LoVo (cell line): ENCODE data around the gene GIGYF1.

ENCODE experiments used
- DNase-seq: peaks from one replicate; pipeline ENCODE4 v3.0.0-alpha.2; 2016; ENCODE audit warnings: low spot score

The GIGYF1 gene

DNA sequence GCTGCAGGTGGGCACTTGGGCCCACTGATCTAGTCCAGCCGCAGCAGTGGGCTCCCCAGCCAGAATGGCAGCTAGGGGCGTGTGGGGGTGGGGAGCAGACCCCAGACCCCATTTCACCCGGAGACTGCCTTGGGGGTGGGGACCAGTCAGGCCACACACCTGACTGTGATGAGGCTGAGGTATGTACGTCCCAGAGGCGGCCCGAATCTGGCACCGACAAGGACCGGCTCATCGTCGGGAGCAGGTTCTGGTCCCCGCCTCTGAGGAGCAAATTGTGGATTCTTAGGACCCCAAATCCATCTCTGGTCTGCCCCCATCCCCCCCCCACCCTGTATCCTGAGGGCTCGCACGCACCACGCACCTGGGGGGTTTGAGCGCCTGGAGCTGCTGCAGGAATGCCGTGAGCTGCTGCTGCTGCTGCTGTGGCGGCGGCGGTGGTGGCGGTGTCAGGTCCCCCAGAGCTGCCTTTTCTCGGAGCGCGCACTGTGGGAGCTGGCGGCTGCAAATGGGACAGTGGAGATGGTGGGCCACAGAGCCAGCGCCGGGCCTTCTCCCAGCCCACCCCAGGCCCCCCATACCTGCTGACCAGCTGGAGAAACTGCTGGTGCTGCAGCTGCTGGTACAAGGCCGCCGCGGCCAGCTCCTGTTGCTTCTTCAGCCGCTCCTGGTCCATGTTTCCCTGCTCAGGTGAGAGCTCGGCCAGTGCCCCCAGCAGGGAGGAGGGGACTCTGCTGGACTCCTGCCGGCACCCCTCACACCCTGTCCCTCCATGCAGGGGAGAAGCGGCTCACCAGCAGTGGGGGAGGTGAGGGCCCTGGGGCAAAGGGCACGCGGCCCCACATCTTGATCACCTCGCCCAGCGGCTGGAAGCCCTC is 10.2 kb downstream of the GIGYF1 start:
- no peak for DNase-seq

DNA sequence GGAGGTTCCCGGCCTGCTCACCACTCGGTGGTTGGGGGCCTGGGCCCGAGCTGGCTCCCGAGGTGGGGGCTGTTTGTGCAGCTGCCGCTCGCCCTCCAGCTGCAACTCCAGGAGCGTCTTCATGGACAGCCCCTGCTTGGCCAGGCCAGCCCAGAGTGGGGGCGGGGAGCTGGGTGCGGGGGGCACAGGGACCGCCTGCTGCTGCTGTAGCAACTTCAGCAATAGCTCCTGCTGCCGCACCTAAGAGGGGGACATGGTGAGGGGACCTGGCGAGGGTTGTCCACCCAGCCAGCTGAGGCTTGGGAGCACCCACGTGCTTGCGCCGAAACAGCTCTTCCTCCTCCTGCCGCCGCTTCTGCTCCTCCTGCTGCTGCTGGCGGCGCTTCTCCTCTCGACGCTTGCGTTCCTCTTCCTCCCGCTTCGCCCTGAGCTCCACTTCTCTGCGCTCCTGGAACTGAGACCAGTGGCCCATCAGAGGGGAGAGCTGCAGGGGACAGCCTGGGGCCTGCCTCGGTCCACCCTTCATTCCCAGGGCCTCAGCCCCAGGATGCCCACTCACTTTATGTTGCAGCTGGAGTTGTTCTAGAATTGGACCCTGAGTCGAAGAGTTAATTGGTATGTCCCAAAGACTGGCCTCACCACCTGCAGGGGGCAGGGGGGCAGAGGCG is 10.9 kb downstream of the GIGYF1 start:
- DNase-seq, result no peak

DNA sequence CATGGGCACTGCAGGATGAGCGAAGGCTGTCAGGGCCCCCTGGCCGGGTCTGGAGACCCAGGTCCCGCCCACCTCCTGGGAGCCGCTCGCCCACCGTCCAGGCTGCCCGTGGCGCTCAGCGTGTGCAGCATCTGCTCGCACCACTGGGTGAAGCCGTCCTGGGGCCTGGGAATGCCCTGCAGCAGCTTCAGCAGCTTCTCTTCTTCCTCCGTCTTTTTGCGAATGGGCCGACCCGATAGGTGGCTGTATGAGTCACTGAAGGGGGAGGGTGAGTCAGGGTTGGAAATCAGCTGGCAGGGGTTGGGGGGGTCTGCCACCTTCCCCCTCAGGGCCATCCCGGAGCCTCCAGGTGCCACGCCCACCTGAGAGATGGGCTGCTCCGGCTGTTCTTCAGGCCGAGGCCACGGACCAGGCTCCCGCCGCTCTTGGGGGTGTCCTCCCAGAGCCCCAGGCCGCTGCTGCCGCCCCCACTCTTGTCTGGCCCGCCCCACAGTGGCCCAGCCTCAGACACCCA is 11.8 kb downstream of the GIGYF1 start:
- no peak for DNase-seq

DNA sequence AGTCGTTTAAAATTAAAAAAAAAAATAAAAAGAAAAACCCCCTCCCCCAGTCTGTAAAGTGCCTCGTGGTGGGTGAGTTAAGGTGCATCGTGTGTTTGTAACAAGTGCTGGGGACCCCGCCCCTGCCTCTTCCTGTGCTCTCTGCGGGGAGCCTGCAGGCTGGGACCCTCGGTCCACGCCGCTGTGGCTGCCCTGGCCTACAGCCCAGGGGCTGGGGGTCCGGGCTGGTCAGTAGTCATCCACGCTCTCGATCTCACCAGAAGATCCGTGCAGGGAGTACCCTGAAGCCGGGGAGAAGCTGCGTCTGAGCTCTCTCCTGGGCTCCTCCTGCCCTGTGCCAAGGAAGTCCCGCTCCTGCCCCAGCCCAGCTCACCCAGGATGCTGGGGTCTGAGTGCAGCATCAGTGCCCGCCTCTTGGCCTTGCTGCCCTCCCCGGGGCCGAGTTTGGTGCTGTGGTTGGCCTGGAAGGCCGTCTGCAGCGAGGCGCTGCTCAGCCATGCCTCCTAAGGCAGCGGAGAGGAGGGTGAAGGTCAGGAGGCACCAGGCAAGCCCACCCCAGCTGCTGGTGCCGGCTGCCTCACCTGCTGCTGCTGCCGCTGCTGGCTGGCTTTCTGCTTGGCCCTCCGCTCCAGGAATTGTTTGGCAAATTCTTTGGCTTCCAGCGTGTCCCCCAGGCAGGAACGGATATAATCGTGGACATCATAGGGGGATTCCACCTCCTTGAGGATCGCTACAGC is 12.4 kb downstream of the GIGYF1 start:
- DNase-seq, result no peak

DNA sequence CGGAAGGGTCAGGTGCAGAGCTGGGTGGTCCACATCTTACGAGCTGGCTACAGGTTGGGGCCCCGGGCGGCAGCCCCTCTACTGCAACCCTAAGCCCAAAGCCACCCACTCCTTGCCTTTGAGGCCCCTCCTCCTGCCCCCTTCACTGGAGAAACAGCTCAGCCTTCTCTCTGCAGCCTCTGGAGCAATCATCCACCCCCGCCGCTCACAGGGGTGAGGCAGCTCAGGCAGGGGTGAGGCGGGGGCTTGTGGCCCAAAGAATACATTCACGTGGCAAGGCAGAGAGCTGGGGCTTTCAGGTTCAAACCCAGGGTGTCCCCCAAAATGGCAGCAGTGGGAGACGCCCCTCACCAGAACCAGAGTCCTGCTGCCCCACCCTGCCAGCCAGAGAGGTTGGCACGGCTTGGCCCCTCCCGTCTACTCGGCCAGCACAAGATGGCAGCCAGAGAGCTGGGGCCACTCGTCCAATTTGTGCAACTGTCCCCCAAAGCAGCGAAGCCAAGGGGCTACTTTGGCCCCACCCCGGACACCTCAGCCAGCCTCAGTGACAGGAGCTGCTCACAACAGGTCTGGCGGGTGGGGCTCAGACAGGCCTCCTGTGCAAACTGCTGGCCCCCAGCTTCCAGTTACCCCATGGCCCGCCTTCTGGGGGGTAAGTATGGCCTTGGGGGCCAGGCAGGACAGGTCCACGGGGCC is 13.3 kb downstream of the GIGYF1 start:
- DNase-seq, result no peak

DNA sequence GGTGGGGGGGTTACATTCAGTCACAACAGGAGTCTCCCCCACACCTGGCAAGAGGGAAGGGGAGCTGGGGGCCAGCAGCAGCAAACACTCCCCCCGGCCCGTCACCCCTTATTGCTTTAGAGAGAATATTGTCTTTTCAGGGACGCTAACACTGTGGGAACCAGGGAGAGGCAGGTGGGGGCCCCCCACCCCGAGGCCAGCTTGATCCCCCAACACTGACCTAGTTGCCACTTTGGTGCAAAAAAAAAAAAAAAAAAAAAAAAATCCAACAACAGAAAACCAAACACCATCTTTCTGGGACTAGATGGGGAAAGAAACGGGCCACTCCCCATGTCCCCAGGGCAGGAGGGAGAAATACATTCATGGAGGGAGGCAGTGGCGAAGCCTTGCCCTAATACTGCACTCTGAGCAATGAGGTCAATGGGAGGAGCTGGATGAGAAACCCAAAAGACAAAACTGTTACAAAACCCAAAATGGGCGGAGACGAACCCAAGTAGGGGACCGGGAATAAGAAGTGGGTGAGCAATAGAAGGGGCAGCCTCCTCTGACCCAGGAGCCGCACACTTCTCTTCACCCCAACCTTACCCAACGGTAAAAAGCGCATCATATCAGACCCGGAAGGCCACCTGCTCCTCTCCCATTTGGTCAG is 14.0 kb downstream of the GIGYF1 start:
- DNase-seq, result no peak

DNA sequence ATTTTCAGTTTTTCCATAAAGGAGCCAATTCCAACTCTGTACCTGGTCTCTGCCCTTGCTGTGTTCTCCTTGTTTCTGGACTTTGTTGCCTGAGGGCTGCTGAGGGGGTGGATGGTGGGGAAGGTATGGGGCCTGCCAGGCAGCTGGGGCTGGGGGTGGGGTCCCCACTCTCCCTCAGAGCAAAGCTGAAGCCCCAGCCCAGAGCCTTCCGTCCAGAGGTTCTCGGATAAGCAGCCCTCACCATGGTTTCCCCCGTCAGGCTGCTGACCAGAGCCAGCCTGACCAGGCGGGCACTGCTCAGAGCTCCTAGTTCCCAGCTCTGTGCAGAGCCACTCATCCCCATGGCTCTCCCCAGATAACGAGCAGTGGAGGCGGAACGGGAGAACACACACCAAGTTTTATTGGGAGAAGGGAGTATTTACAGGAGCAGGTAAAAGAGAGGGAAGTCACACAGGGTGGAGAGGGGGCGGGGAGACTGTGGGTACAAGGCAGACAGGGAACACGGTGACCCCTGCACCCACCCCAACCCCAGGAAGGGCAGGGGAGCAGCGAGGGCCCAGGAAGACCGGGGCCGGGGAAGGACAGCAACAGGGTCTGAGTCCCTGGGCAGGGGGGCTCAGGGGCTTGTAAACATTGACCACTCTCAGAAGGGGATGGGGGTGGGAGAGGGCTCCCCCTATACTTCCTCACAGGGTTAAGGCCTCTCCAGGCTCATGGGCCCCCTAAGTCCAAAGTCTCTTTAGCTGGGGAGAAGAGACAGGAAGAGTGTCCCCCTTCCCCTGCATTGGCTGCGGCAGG is 14.7 kb downstream of the GIGYF1 start:
- DNase-seq, result no peak

DNA sequence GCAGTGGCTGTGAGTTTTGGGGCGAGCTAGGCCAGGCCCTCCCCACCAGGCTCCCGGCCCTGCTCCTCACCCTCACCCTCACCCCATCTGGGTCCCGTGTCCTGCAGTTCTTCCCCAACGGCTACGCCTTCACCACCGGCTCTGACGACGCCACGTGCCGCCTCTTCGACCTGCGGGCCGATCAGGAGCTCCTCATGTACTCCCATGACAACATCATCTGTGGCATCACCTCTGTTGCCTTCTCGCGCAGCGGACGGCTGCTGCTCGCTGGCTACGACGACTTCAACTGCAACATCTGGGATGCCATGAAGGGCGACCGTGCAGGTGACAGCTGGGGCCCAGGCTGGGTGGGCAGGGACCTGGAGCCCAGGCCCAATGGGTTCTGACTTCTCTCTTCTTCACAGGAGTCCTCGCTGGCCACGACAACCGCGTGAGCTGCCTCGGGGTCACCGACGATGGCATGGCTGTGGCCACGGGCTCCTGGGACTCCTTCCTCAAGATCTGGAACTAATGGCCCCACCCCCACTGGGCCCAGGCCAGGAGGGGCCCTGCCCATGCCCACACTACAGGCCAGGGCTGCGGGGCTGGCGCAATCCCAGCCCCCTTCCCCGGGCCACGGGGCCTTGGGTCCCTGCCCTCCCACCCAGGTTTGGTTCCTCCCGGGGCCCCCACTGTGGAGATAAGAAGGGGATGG is 15.6 kb downstream of the GIGYF1 start:
- DNase-seq, result no peak

DNA sequence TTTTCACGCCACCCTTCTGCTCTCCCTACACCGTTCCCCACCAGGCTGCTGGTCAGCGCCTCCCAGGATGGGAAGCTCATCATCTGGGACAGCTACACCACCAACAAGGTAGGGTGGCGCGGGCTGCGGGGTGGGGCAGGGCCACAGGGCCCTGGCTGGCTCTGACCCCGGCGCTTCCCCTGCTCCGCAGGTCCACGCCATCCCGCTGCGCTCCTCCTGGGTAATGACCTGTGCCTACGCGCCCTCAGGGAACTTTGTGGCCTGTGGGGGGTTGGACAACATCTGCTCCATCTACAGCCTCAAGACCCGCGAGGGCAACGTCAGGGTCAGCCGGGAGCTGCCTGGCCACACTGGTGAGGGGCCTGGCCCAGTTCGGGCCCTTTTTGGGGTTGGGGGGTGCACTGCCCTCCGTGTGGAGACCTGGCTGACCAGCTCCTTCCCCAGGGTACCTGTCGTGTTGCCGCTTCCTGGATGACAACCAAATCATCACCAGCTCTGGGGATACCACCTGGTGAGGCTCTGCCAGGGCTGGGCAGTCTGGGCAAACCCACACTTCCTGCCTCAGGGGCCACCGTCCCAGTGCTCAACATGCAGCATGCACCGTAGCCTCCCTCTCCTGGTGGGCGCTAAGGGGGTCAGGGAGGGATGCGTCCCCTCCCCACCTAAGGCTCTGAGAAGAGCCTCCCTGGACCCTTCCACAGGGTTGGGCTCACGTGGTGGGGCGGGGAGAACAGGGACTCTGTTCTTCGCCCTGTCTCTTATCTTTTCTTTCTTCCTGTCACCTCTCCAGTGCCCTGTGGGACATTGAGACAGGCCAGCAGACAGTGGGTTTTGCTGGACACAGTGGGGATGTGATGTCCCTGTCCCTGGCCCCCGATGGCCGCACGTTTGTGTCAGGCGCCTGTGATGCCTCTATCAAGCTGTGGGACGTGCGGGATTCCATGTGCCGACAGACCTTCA is 16.5 kb downstream of the GIGYF1 start:
- no peak for DNase-seq

DNA sequence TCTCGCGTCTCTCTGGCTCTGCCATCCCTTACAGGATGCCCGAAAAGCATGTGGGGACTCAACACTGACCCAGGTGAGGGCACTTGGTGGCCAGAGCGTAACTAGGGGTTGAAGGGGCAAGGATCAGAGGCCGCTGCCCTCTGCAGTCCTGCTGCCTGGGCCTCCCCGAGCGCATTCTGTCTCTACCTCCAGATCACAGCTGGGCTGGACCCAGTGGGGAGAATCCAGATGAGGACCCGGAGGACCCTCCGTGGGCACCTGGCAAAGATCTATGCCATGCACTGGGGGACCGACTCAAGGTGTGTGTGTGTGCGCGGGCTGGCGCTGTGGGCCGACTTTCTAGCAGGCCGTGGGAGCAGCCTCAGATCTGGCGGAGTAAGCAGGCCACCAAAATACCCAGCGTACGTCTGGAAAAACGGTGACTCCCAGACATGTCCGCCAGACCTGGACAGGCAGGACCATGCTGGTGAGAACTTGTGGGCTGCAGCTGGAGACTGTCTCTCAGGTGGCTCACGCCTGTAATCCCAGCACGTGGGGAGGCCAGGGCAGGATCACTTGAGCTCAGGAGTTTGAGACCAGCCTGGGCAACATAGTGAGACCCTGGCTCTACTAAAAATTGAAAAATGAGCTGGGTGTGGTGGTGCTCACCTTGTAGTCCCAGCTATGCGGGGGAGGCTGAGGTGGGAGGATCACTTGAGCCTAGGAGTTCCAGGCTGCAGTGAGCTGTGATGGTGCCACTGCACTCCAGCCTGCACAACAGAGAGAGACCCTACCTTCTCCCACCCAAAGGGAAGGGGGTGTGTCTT is 17.3 kb downstream of the GIGYF1 start:
- no peak for DNase-seq

DNA sequence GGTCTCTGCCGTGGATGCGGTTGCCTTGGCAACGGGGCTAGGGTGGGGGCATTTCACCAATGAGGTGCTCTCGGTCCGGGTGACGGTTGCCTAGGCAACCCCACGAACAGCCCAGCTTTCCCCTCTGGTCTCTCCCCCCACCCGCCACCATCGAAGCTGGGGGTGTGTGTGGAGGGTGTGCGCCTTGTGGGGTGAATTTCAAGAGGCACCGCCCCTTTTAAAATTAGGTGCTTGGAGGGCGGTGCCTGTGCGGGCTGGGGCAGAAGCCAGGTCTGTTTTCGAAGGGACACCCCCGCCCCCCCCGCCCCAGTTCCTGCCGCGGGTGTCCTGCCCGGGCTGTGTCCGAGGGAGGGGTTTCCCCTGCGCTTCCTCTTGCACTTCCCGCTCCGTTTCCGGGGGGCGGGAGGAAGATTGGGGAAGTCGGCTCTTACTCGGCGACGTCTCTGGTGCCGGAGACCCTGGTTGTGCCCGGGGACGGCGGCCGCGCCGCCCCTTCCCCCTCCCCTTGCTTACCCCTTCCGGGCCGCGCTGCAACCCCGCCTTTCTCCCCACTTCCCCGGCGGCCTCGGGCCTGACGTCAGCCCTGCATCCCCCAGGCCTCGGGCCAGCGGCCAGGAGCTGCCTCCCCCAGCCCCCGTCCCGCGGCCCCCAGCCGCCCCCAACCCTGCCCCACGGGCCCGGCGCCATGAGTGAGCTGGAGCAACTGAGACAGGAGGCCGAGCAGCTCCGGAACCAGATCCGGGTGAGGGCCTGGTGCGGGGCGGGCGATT is 18.3 kb downstream of the GIGYF1 start:
- no peak for DNase-seq

DNA sequence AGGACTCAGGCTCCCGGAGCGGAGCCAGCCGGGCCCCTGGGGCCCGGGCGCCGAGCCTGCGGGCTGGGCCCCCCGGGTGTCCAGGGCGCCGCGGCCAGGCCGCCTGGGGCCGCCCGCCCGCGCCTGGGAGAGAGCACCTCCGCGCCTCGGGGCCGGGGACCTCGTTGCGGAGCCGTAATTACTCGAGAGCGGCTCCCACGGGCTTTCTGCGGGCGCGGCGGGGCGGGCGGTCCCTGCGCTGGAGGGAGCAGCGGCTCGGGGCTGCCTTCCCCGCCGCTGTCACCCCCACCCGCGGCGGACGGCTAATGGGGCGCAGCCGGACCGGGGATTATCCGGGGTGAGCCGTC is 19.0 kb downstream of the GIGYF1 start:
- peak; percentile 16 for DNase-seq

DNA sequence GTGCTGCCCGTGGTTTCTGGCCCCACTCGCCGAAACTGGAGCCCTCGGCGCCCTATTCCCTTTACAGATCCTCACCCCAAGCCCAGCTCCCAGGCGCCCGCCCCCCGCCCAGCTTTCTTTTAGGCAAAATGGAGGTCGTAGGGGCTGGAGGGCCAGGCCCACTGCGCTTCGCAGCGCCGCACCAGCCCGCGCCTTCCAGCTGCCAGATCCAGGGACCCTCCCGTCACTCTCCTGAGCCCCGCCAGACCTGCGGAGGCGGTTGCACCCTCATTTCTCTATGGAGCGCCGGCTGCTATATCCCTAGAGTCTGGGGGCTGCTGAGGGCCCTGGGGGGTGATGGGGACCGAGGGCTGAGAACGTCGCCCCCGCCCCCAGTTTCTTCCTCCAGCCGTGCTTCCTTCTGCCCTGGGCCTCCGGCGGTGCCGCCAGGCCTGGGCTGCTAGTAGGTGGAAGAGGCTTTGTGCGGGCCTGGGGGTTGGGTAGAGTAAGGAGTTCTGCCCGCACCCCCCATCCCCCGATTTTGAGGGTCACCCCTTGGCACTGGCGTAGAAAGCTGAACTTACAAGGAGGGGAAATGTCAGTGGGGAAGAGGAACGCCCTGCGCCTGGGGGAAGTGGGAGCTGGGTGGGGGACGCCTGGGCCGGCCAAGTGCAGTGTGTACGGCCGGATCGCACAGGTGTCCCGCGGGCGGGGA is 19.5 kb downstream of the GIGYF1 start:
- peak; percentile 26 for DNase-seq

DNA sequence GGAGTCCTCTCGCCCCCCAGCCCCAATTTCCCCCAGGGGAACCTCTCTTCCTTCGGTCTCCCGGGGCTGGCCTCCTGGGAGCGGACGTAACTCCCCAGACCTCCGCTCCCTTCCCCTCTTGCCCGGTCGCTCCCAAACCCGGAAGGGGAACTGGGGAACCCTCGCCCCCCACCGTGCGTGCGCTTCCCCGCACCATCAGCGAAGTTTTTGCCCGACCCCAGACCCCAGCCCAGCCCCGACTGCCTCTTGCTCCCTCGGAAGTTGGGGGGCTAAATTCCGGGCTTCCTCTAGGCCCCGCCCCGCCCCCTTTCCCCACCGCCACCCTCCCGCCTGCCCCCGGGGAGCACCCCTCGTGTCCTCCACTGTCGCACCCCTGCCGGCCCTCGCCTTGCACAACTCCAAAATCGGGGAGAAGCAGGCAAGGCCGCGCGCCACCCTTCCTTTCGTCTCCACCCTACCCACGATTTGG is 20.1 kb downstream of the GIGYF1 start:
- no peak for DNase-seq

DNA sequence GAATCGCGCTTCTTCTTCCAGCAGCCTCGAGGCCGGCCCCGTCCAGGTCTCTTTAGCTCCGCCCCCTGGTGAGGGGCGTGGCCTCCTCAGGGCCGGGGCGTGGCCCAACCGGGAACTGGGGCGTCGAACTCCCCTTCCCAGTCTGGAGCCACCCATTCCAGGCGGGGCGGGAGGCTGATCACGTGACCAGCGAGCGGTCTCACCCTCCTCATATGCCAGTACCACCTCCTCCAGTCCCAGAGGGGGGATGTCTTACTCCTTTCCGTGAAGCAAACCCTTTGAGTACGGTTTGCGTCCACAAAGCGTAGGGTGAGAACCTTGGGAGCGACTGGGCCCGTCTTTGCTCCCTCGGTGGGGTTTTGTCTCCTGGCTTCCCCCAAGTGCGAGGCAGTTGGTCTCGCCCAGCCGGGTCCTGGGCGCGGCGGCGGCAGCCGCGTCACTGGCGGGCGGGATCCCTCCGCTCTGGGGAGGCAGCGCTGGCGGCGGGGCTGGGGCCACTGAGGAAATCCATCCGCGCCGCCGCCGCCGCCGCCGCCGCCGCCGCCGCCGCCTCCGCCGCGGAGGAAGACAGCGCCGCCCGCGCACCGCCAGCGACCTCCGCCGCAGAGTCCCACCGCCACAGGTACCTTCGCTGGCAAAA is 20.6 kb downstream of the GIGYF1 start, which contains the start of gene GNB2:
Gene GNB2, plus strand, starts transcription at position 439 of the 640 bp plus-strand sequence. CDS start 2,526 bp downstream, outside the sequence.
- DNase-seq, result peak; percentile 100
